GM19099 (cell line): Measurements from ENCODE around the gene UFSP2.

Experiments used
- POLR2A ChIP-seq: IDR thresholded peaks from 3 replicates; pipeline ENCODE4 v1.6.1; 2011; ENCODE audit warnings: low read depth; ENCODE audit not compliant: insufficient read length; ENCODE audit errors: extremely low read depth

Gene UFSP2

DNA sequence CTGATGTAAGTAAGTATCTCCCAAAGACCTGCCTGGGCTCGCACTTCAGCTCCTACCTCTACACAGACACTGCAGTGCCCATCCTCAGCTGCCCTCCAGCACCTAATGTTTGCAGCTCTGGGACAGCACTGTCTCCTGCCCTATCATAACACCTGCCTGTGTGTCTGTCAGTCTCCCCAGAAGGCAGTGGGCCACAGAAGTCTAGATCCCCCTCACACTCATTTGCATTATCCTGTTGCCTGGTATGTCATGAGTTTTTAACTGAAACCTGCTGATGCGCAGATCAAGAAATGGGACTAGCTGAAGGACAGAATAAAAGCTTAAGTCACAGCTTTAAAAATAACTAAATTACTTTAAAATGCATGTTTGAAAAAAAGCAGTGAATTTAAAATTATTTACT is 73.0 kb downstream of the UFSP2 start:
- no peak for TF ChIP-seq POLR2A

- TF ChIP-seq POLR2A = no peak
Measured at GRCh38 chr4:185352202-185352601, 73.6 kb downstream of the UFSP2 start.

DNA sequence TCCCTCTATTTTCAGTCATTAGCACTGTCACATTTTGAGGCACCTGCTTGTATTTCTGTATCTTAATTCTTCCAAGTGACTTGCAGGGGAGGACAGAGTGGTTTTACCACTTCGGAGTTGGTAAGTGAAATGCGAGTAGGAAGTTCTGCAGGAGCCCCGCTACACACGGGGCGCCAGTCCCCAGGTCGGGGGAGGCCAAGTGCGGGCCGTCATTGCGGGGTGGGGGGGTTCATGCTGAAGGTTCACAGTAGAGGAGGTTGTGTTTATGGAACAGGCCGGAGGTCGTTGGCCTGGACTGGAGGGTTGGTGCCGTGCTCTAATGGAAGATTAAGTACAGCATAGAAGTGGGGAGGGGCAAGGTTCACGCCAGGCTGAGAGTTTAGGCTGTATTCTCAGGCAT is 74.1 kb downstream of the UFSP2 start:
- no peak for TF ChIP-seq POLR2A
